ENCODE data around the gene CWH43.

GRCh38 chr4:48985602-48985975 lies 486 bp upstream of the CWH43 start:
- TF ChIP-seq CTCF (IDR thresholded peaks at IDR 0.05) (no peak), POLR2A (IDR thresholded peaks at IDR 0.05) (no peak)
